Measurements from ENCODE around the gene EPB41L3. TPM values are rescaled to one million over a fixed set of nuclear protein-coding genes. Genes with fewer than 3 reads are reported as not detected.

The EPB41L3 gene
- total and polyA plus RNA-seq, 2 experiments from 2014 or later, result 8.0 to 11.7 TPM

GRCh38 chr18:5498452-5498851 lies 45.3 kb downstream of the EPB41L3 start:
- Mint-ChIP-seq H3K4me3 (no peak overlapping the region), H3K27me3 (ENCODE audit: insufficient read depth, low read depth, poor library complexity) (no peaks in the 10 kb centered on the region), H3K36me3 (ENCODE audit: low read depth) (no peaks in the 10 kb centered on the region), H3K4me1 (no peaks in the 10 kb centered on the region), H3K27ac (no peak overlapping the region), H3K9me3 (no peaks in the 10 kb centered on the region)
- Histone ChIP-seq H3K4me2 (no peak overlapping the region), H3F3A (replicated peaks; ENCODE audit: low read depth) (no peaks in the 10 kb centered on the region), H3K9me2 (ENCODE audit: insufficient read depth) (no peaks in the 10 kb centered on the region), H3K27ac (ENCODE audit: low read depth) (no peak overlapping the region), H3K4me3 (no peak overlapping the region), H3K36me3 (ENCODE audit: insufficient read depth) (no peaks in the 10 kb centered on the region), H3K27me3 (ENCODE audit: insufficient read depth) (no peaks in the 10 kb centered on the region), H3K79me2 (replicated peaks; ENCODE audit: insufficient read depth) (no peaks in the 10 kb centered on the region), H3K4me1 (ENCODE audit: insufficient read depth) (no peaks in the 10 kb centered on the region), H2AFZ (no peak overlapping the region), H4K20me1 (replicated peaks; ENCODE audit: insufficient read depth) (no peaks in the 10 kb centered on the region)
- DNase-seq (ENCODE audit: low spot score) (no peak), ATAC-seq (no peak)
- TF ChIP-seq NANOG (IDR thresholded peaks at IDR 0.05; ENCODE audit: borderline replicate concordance) (no peak), ETS1 (IDR thresholded peaks at IDR 0.05) (no peak), ZNF114 (CRISPR knock-in tag; IDR thresholded peaks at IDR 0.05) (no peak), REST (IDR thresholded peaks at IDR 0.05; ENCODE audit: unreplicated experiment) (no peak), POLR2AphosphoS5 (IDR thresholded peaks at IDR 0.05; ENCODE audit: low read depth) (no peak), STAT1 (IDR thresholded peaks at IDR 0.05; ENCODE audit: unreplicated experiment) (no peak), ZNF462 (CRISPR knock-in tag; IDR thresholded peaks at IDR 0.05) (no peak), EZH2phosphoT487 (IDR thresholded peaks at IDR 0.05; ENCODE audit: unreplicated experiment) (no peak), CTCF (conservative IDR thresholded peaks at IDR 0.05; ENCODE audit: low read depth in 2 of 2) (no peak), ZNF331 (CRISPR knock-in tag; IDR thresholded peaks at IDR 0.05; ENCODE audit: low read depth) (no peak), CREB1 (CRISPR knock-in tag; IDR thresholded peaks at IDR 0.05; ENCODE audit: low read depth) (no peak)
